Mesenchymal stem cell (in vitro differentiated cells and primary cell): Measurements from ENCODE around the gene NME3.

ENCODE experiments used
- DNase-seq: peaks from one replicate; pipeline ENCODE4 v3.0.0-alpha.2; 2013
- H2AFZ ChIP-seq: one replicate; pipeline ENCODE4 v1.6.1; 2013; ENCODE audit warnings: low read depth, mild to moderate bottlenecking, control low read depth, inconsistent platforms, low read length, moderate library complexity
- H2AK5ac ChIP-seq: 2 replicates; pipeline ENCODE4 v1.6.1; 2013; ENCODE audit warnings: low read length, moderate library complexity, mild to moderate bottlenecking, inconsistent platforms; ENCODE audit not compliant: severe bottlenecking
- H2BK120ac ChIP-seq: one replicate; pipeline ENCODE4 v1.6.1; 2013; ENCODE audit warnings: low read depth, mild to moderate bottlenecking, inconsistent platforms, low read length, moderate library complexity
- H2BK12ac ChIP-seq, 2 experiments: one replicate each; pipeline ENCODE4 v1.6.1; 2013; ENCODE audit warnings: inconsistent platforms in 2 of 2, low read length in 2 of 2, mild to moderate bottlenecking in 2 of 2, moderate library complexity in 2 of 2, control low read depth in 1 of 2
- H2BK15ac ChIP-seq: one replicate; pipeline ENCODE4 v1.6.1; 2013; ENCODE audit warnings: mild to moderate bottlenecking, low read depth, inconsistent platforms; ENCODE audit not compliant: poor library complexity, severe bottlenecking
- H2BK5ac ChIP-seq: 2 replicates; pipeline ENCODE4 v1.6.1; 2013; ENCODE audit warnings: low read depth, mild to moderate bottlenecking, low read length, control low read depth, inconsistent platforms; ENCODE audit not compliant: poor library complexity, severe bottlenecking
- H3K14ac ChIP-seq, 2 experiments: one replicate each; pipeline ENCODE4 v1.6.1; 2013; ENCODE audit warnings: inconsistent platforms in 2 of 2, low read length in 2 of 2, control low read depth in 1 of 2, mild to moderate bottlenecking in 1 of 2, moderate library complexity in 1 of 2
- H3K18ac ChIP-seq, 2 experiments: one replicate each; pipeline ENCODE4 v1.6.1; 2013; ENCODE audit warnings: inconsistent platforms in 2 of 2, low read length in 2 of 2, control low read depth in 1 of 2, low read depth in 1 of 2, mild to moderate bottlenecking in 1 of 2
- H3K23ac ChIP-seq, 2 experiments: one replicate each; pipeline ENCODE4 v1.6.1; 2013; ENCODE audit warnings: inconsistent platforms in 2 of 2, low read length in 2 of 2, mild to moderate bottlenecking in 2 of 2, moderate library complexity in 2 of 2, control low read depth in 1 of 2
- H3K27ac ChIP-seq: 2 replicates; pipeline ENCODE4 v1.5.1; 2013; ENCODE audit warnings: mild to moderate bottlenecking, moderate library complexity, low read length, control low read depth, inconsistent platforms; ENCODE audit not compliant: poor library complexity, severe bottlenecking
- H3K27me3 ChIP-seq, 2 experiments: 2 replicates each; pipeline versions ENCODE4 v1.6.1 to v1.7.0; 2013; ENCODE audit warnings: low read length in 2 of 2, mild to moderate bottlenecking in 2 of 2, moderate library complexity in 2 of 2, control low read depth in 1 of 2, inconsistent platforms in 1 of 2; ENCODE audit not compliant: control insufficient read depth in 1 of 2, insufficient read depth in 1 of 2
- H3K36me3 ChIP-seq, 2 experiments: 2 replicates each; pipeline versions ENCODE4 v1.6.1 to v1.7.0; 2013; ENCODE audit warnings: low read length in 2 of 2, control low read depth in 1 of 2, inconsistent platforms in 1 of 2, low read depth in 1 of 2, mild to moderate bottlenecking in 1 of 2; ENCODE audit not compliant: insufficient read depth in 2 of 2, control insufficient read depth in 1 of 2
- H3K4ac ChIP-seq, 2 experiments: one replicate each; pipeline ENCODE4 v1.6.1; 2013; ENCODE audit warnings: inconsistent platforms in 2 of 2, low read length in 2 of 2, mild to moderate bottlenecking in 2 of 2, moderate library complexity in 2 of 2, control low read depth in 1 of 2, low read depth in 1 of 2
- H3K4me1 ChIP-seq: 2 replicates; pipeline ENCODE4 v1.6.1; 2013; ENCODE audit warnings: low read depth, low read length, control low read depth; ENCODE audit not compliant: control insufficient read depth, insufficient read depth
- H3K4me2 ChIP-seq: 2 replicates; pipeline ENCODE4 v1.6.1; 2013; ENCODE audit warnings: low read length, mild to moderate bottlenecking, inconsistent platforms; ENCODE audit not compliant: poor library complexity, severe bottlenecking
- H3K4me3 ChIP-seq, 2 experiments: 2 replicates each; pipeline versions ENCODE4 v1.5.1 to v1.7.0; 2013; ENCODE audit warnings: low read length in 2 of 2, mild to moderate bottlenecking in 2 of 2, control low read depth in 1 of 2, low read depth in 1 of 2; ENCODE audit not compliant: insufficient read depth in 1 of 2
- H3K79me1 ChIP-seq: replicated peaks from 2 replicates; pipeline ENCODE4 v1.6.1; 2013; ENCODE audit warnings: mild to moderate bottlenecking, control low read depth, low read length, inconsistent platforms; ENCODE audit not compliant: poor library complexity, severe bottlenecking
- H3K9ac ChIP-seq: 2 replicates; pipeline ENCODE4 v1.7.0; 2013; ENCODE audit warnings: mild to moderate bottlenecking, low read length, moderate library complexity
- H3K9me3 ChIP-seq: 2 replicates; pipeline ENCODE4 v1.7.0; 2013; ENCODE audit warnings: mild to moderate bottlenecking, low read length; ENCODE audit not compliant: control insufficient read depth
- H4K8ac ChIP-seq: one replicate; pipeline ENCODE4 v1.6.1; 2013; ENCODE audit warnings: inconsistent platforms, mild to moderate bottlenecking, low read length, moderate library complexity
- H4K91ac ChIP-seq: one replicate; pipeline ENCODE4 v1.6.1; 2013; ENCODE audit warnings: mild to moderate bottlenecking, low read length, inconsistent platforms
- WGBS: methylation state at CpG from one replicate; pipeline ENCODE4 v1.1.7; 2013; ENCODE audit warnings: mixed read lengths; 5-methylcytosine and 5-hydroxymethylcytosine counted together

The NME3 gene

DNA sequence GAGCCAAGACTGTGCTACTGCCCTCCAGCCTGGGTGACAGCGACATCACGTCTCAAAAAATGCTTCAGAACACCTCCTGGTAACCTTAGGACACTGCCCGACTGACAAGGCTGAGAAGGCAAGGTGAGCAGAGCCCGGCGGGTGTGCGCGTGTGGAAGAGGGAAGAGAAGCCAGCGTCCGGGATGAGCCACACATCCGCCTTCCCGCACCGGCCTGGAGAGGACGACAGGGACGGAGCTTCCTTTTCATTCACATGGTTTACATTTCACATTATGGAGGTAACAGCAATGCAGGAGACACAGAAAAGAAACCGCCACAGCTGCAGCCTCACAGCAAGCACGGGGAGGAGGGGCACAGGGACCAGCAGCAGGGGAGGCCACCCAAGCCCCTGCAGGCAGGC, 38.8 kb upstream of the NME3 start:
- H2BK12ac ChIP-seq = no peak overlapping the region
- no peak overlapping the region for H4K8ac ChIP-seq
- H3K4me3 ChIP-seq = no peak overlapping the region
- H3K23ac ChIP-seq = no peak overlapping the region
- no peak overlapping the region for H3K14ac ChIP-seq
- no peak overlapping the region for H2AK5ac ChIP-seq
- WGBS = 97% methylated on average over 16 of the region's 16 CpGs
- no peak overlapping the region for H2BK15ac ChIP-seq
- DNase-seq = no peak
- peaks cover 42 to 46% of the 10 kb centered on the region in 2 experiments for H3K36me3 ChIP-seq
- peaks cover 19% of the 10 kb centered on the region for H3K79me1 ChIP-seq
- no peak overlapping the region for H3K4me2 ChIP-seq
- no peak overlapping the region for H2BK5ac ChIP-seq
- H3K9me3 ChIP-seq = no peaks in the 10 kb centered on the region
- H3K27ac ChIP-seq = no peak overlapping the region
- peaks cover 7% of the 10 kb centered on the region for H3K4me1 ChIP-seq
- H3K4ac ChIP-seq = no peak overlapping the region
- H3K27me3 ChIP-seq = no peaks in the 10 kb centered on the region
- H3K18ac ChIP-seq = no peak overlapping the region
- no peak overlapping the region for H3K9ac ChIP-seq
- no peak overlapping the region for H2AFZ ChIP-seq
- peak overlapping the region; percentile 10 for H4K91ac ChIP-seq
- H2BK120ac ChIP-seq = no peak overlapping the region

DNA sequence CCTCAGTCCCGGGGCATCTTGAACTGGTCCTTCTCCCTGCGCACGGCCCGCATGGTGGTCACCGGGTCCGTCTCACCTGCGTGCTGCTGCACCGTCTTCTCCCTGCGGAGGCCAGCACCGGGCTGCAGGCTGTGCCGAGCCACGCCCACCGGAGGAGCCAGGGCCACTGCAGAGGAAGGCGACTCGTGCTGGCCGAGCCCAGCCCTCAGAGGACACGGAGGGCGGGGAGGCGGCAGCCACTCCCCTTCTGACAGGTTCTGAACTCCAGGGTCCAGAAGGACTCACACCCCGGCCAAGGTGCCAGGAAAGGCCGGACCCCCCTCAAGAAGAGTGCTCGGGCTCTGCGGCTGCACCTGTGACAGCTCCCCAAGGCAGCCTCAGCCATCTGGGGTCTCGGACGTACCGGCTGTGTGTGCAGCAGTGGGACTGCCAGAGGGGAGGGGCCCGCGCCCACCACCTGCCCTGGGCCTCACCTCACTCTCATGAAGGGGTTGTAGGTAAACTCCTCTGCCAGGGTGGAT, 38.0 kb upstream of the NME3 start:
- Histone ChIP-seq H3K4me2 (no peak overlapping the region), H3K4ac (no peak overlapping the region), H2BK5ac (no peak overlapping the region), H3K18ac (no peak overlapping the region), H3K36me3 (peaks cover 40 to 54% of the 10 kb centered on the region in 2 experiments), H2AFZ (no peak overlapping the region), H3K27me3 (no peaks in the 10 kb centered on the region), H4K91ac (no peak overlapping the region), H3K27ac (no peak overlapping the region), H3K23ac (no peak overlapping the region), H4K8ac (no peak overlapping the region), H3K14ac (no peak overlapping the region), H3K4me1 (peaks cover 7% of the 10 kb centered on the region), H3K4me3 (peak overlapping the region in 1 of 2 experiments; percentile 38), H2BK120ac (no peak overlapping the region), H3K9me3 (no peaks in the 10 kb centered on the region), H3K9ac (no peak overlapping the region), H2BK15ac (no peak overlapping the region), H2BK12ac (no peak overlapping the region), H2AK5ac (no peak overlapping the region), H3K79me1 (peaks cover 18% of the 10 kb centered on the region)
- WGBS = 88% methylated on average over 28 of the region's 28 CpGs
- no peak for DNase-seq

DNA sequence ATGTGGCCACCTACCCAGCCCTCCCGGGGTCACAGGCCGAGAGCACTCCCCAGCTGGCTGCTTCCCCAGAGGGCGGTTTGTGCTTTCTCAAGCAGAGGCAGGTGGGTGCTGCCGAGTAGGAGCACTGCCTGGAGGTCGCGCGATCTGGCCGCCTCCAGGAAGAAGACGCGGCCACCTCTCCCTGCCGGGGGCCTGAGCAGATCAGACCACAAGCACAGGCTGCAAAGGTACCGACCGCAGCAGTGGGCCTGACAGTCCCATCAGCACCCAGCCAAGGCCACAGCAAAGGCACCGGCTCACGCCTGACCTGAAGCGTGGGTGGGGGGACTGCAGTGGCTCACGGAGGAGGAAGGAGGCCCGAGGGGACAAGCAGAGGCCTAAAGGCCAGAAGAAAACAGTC, 37.3 kb upstream of the NME3 start:
- Histone ChIP-seq H3K4ac (no peak overlapping the region), H4K91ac (peak overlapping the region; percentile 34), H3K27me3 (no peaks in the 10 kb centered on the region), H3K9ac (no peak overlapping the region), H3K36me3 (peaks cover 36 to 54% of the 10 kb centered on the region in 2 experiments), H3K4me1 (peaks cover 7% of the 10 kb centered on the region), H4K8ac (no peak overlapping the region), H2AFZ (no peak overlapping the region), H3K9me3 (no peaks in the 10 kb centered on the region), H3K14ac (no peak overlapping the region), H3K79me1 (peaks cover 18% of the 10 kb centered on the region), H2AK5ac (no peak overlapping the region), H3K4me2 (no peak overlapping the region), H3K4me3 (no peak overlapping the region), H2BK12ac (no peak overlapping the region), H2BK120ac (no peak overlapping the region), H3K23ac (no peak overlapping the region), H3K27ac (no peak overlapping the region), H2BK5ac (no peak overlapping the region), H2BK15ac (no peak overlapping the region), H3K18ac (no peak overlapping the region)
- whole genome bisulfite sequencing = 89% methylated on average over 18 of the region's 18 CpGs
- DNase-seq = no peak

DNA sequence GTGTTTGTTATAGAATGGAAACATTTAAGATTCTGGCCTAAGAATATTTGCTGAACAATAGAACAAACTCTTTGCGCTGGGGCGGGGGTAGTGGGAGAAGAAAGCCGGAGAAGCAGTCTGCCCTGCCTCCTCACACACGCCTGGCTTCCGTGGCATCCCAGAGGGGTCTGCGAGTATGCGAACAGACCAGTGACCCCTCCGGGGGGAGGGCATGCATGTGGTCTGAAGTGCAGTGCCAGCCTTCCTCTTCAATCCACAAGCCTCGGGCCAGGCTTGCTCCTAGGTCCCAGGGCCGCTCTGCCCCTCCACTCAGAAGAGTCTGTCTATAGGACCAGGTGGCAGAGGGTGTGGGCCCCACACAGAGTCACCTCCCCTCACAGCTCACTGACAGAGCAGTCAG, 36.3 kb upstream of the NME3 start:
- H3K9ac ChIP-seq = no peak overlapping the region
- no peak overlapping the region for H2BK15ac ChIP-seq
- H2BK12ac ChIP-seq = no peak overlapping the region

More for the DNA sequence above, 36.3 kb upstream of the NME3 start:
- Histone ChIP-seq H3K4me2 (no peak overlapping the region), H3K9me3 (no peaks in the 10 kb centered on the region), H3K23ac (no peak overlapping the region), H3K18ac (no peak overlapping the region), H4K91ac (no peak overlapping the region), H2BK120ac (no peak overlapping the region), H3K4me3 (no peak overlapping the region), H3K4ac (no peak overlapping the region), H2AK5ac (no peak overlapping the region), H3K79me1 (peaks cover 18% of the 10 kb centered on the region), H2AFZ (no peak overlapping the region), H3K27me3 (no peaks in the 10 kb centered on the region), H3K4me1 (peaks cover 2% of the 10 kb centered on the region), H4K8ac (no peak overlapping the region), H3K14ac (no peak overlapping the region), H3K36me3 (peaks cover 32 to 53% of the 10 kb centered on the region in 2 experiments), H3K27ac (no peak overlapping the region), H2BK5ac (no peak overlapping the region)
- no peak for DNase-seq
- 92% methylated on average over 10 of the region's 10 CpGs for WGBS
